Neural cell (in vitro differentiated cells): ENCODE measurements around the gene LRBA. TPM values are rescaled to one million over a fixed set of nuclear protein-coding genes. Genes with fewer than 3 reads are reported as not detected.

Source experiments
- H2AFZ ChIP-seq: fragments of 200-600, 300-800 bp; sonication (generic), shearing (Covaris generic); 2 replicates; pipeline ENCODE4 v1.6.0; 2014; ENCODE audit warnings: low read depth, mild to moderate bottlenecking, antibody characterized with exemption, low read length, moderate library complexity
- H3F3A ChIP-seq: fragments of 200-600 bp; shearing (Covaris generic); 2 replicates; pipeline ENCODE4 v1.6.1; 2016; ENCODE audit warnings: mild to moderate bottlenecking, moderate library complexity, mixed read lengths, antibody characterized with exemption, low read length; ENCODE audit not compliant: insufficient read depth, poor library complexity, severe bottlenecking
- H3K27ac ChIP-seq: fragments of 200-600, 300-800 bp; sonication (generic), shearing (Covaris generic); 2 replicates; pipeline ENCODE4 v1.5.1; 2014; ENCODE audit warnings: mild to moderate bottlenecking, low read length, moderate library complexity
- H3K27me3 ChIP-seq: fragments of 300-800, 200-600 bp; sonication (generic), shearing (Covaris generic); 2 replicates; pipeline ENCODE4 v1.6.0; 2014; ENCODE audit warnings: mild to moderate bottlenecking, low read depth, low read length, moderate library complexity; ENCODE audit not compliant: insufficient read depth
- H3K36me3 ChIP-seq: fragments of 300-800, 200-600 bp; sonication (generic), shearing (Covaris generic); 2 replicates; pipeline ENCODE4 v1.5.1; 2014; ENCODE audit warnings: mild to moderate bottlenecking, antibody characterized with exemption, low read length, moderate library complexity; ENCODE audit not compliant: insufficient read depth
- H3K4me2 ChIP-seq: fragments of 300-800, 200-600 bp; sonication (generic), shearing (Covaris generic); 2 replicates; pipeline ENCODE4 v1.6.0; 2014; ENCODE audit warnings: mild to moderate bottlenecking, low read length
- H3K4me3 ChIP-seq: fragments of 300-800, 200-600 bp; sonication (generic), shearing (Covaris generic); 2 replicates; pipeline ENCODE4 v1.5.1; 2014; ENCODE audit warnings: mild to moderate bottlenecking, low read length, moderate library complexity
- H3K79me2 ChIP-seq: fragments of 200-600 bp; shearing (Covaris generic); replicated peaks from 2 replicates; pipeline ENCODE4 v1.6.0; 2014; ENCODE audit warnings: mild to moderate bottlenecking, low read length, moderate library complexity; ENCODE audit not compliant: insufficient read depth
- H3K9ac ChIP-seq: fragments of 300-800, 200-600 bp; sonication (generic), shearing (Covaris generic); 2 replicates; pipeline ENCODE4 v1.6.1; 2016; ENCODE audit warnings: mild to moderate bottlenecking, low read length, mixed read lengths
- H3K9me2 ChIP-seq: fragments of 200-600 bp; shearing (Covaris generic); 2 replicates; pipeline ENCODE4 v1.6.1; 2016; ENCODE audit warnings: mild to moderate bottlenecking, low read length, mixed read lengths; ENCODE audit not compliant: insufficient read depth
- H3K9me3 ChIP-seq: fragments of 200-600, 300-800 bp; sonication (generic), shearing (Covaris generic); 2 replicates; pipeline ENCODE4 v1.6.1; 2016; ENCODE audit warnings: mild to moderate bottlenecking, mixed run types, low read length, moderate library complexity, mixed read lengths
- H4K20me1 ChIP-seq: fragments of 200-600 bp; shearing (Covaris generic); 2 replicates; pipeline ENCODE4 v1.6.1; 2016; ENCODE audit warnings: mild to moderate bottlenecking, mixed run types; ENCODE audit not compliant: insufficient read depth
- EP300 ChIP-seq: fragments of 450-650 bp; conservative IDR thresholded peaks from 2 replicates; pipeline ENCODE4 v1.6.1; 2014; ENCODE audit warnings: antibody characterized with exemption, mild to moderate bottlenecking, moderate library complexity; ENCODE audit not compliant: poor library complexity, severe bottlenecking
- EZH2 ChIP-seq: fragments of 200-600, 300-800 bp; shearing (Covaris generic), sonication (generic); IDR thresholded peaks from 2 replicates; pipeline ENCODE4 v1.6.1; 2014; ENCODE audit warnings: antibody characterized with exemption, low read length, borderline replicate concordance, mild to moderate bottlenecking; ENCODE audit not compliant: insufficient read depth, poor library complexity, severe bottlenecking
- MXI1 ChIP-seq: fragments of 450-650 bp; conservative IDR thresholded peaks from 2 replicates; pipeline ENCODE4 v1.6.1; 2014; ENCODE audit warnings: antibody characterized with exemption, mild to moderate bottlenecking; ENCODE audit not compliant: poor library complexity, severe bottlenecking
- POLR2AphosphoS5 ChIP-seq: IDR thresholded peaks from 2 replicates; pipeline ENCODE4 v1.6.1; 2012
- RAD21 ChIP-seq: fragments of 450-650 bp; conservative IDR thresholded peaks from 2 replicates; pipeline ENCODE4 v1.6.1; 2014; ENCODE audit warnings: antibody characterized with exemption, mild to moderate bottlenecking, moderate library complexity
- REST ChIP-seq: IDR thresholded peaks from 2 replicates; pipeline ENCODE4 v1.6.1; 2012; ENCODE audit warnings: borderline replicate concordance
- SMC3 ChIP-seq: fragments of 450-650 bp; conservative IDR thresholded peaks from 2 replicates; pipeline ENCODE4 v1.6.1; 2014; ENCODE audit warnings: antibody characterized with exemption, mild to moderate bottlenecking, moderate library complexity; ENCODE audit not compliant: poor library complexity
- TAF1 ChIP-seq: IDR thresholded peaks from 2 replicates; pipeline ENCODE4 v1.6.1; 2012; ENCODE audit warnings: low read depth
- polyA plus RNA-seq: library from polyadenylated mRNA; depleted of rRNA; stranded (reverse); fragments of >200 nt; gene quantifications from 2 replicates; pipeline ENCODE4 v1.2.3, GENCODE V29; 2014
- TF ChIP-seq, protein P1 (sequence below): fragments of 450-650 bp; IDR thresholded peaks from 2 replicates; pipeline ENCODE4 v1.5.1; 2014; ENCODE audit warnings: antibody characterized with exemption, mild to moderate bottlenecking, moderate library complexity; ENCODE audit not compliant: poor library complexity, severe bottlenecking

Gene LRBA
- polyA plus RNA-seq, 1 donor from 2014 or later, result 7.1 TPM

- Histone ChIP-seq H2AFZ (no peak overlapping the region), H3K27me3 (no peaks in the 10 kb centered on the region), H3K9ac (no peak overlapping the region), H3K9me2 (no peaks in the 10 kb centered on the region), H3K36me3 (no peaks in the 10 kb centered on the region), H3F3A (no peaks in the 10 kb centered on the region), H4K20me1 (no peaks in the 10 kb centered on the region), H3K79me2 (no peaks in the 10 kb centered on the region), H3K9me3 (no peaks in the 10 kb centered on the region), H3K4me2 (no peak overlapping the region), H3K4me3 (no peak overlapping the region), H3K27ac (no peak overlapping the region)
- TF ChIP-seq MXI1 (no peak), TAF1 (no peak), POLR2AphosphoS5 (no peak), REST (no peak), SMC3 (no peak), EP300 (no peak), EZH2 (no peak)
- TF ChIP-seq, protein P1, sequence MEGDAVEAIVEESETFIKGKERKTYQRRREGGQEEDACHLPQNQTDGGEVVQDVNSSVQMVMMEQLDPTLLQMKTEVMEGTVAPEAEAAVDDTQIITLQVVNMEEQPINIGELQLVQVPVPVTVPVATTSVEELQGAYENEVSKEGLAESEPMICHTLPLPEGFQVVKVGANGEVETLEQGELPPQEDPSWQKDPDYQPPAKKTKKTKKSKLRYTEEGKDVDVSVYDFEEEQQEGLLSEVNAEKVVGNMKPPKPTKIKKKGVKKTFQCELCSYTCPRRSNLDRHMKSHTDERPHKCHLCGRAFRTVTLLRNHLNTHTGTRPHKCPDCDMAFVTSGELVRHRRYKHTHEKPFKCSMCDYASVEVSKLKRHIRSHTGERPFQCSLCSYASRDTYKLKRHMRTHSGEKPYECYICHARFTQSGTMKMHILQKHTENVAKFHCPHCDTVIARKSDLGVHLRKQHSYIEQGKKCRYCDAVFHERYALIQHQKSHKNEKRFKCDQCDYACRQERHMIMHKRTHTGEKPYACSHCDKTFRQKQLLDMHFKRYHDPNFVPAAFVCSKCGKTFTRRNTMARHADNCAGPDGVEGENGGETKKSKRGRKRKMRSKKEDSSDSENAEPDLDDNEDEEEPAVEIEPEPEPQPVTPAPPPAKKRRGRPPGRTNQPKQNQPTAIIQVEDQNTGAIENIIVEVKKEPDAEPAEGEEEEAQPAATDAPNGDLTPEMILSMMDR, result no peak
Observed at GRCh38 chr4:150525321-150525868, 489.7 kb downstream of the LRBA start.

DNA sequence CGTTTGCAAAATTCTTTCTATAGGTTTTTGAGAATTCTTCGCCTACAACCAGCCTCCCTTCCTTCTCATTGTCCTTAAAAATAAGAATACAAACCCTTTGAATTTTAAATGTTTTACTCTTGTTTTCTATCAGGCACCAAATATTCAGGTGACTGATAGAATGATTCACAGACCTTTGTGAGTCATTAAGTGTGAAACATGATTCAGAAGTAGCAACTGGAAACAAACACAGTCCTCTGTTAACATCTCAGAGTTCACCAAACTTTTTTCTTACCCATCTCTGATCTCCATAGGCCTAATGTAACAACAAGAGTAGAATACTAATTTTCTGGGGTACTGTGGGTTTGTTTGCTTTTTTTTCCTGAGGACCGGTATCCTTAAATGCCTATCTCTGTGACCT lies 496.5 kb downstream of the LRBA start:
- Histone ChIP-seq H3K9me2 (no peaks in the 10 kb centered on the region), H4K20me1 (no peaks in the 10 kb centered on the region), H3F3A (no peaks in the 10 kb centered on the region), H3K4me3 (no peak overlapping the region), H2AFZ (no peak overlapping the region), H3K79me2 (no peaks in the 10 kb centered on the region), H3K9ac (no peak overlapping the region), H3K9me3 (no peaks in the 10 kb centered on the region), H3K36me3 (no peaks in the 10 kb centered on the region), H3K27ac (no peak overlapping the region), H3K27me3 (no peaks in the 10 kb centered on the region), H3K4me2 (no peak overlapping the region)
- TF ChIP-seq MXI1 (no peak), TAF1 (no peak), RAD21 (no peak), EZH2 (no peak), SMC3 (no peak), EP300 (no peak), REST (no peak)
- TF ChIP-seq, protein P1, result no peak
